Transverse colon (tissue), 4 donors: Measurements from ENCODE around the gene NPAS3. TPM values are rescaled to one million over a fixed set of nuclear protein-coding genes. Genes with fewer than 3 reads are reported as not detected.

Experiments
- DNase-seq: peaks from one replicate; pipeline ENCODE4 v3.0.0-alpha.2; 2019
- H3K27ac ChIP-seq, 4 donors: fragments of 200-600 bp; sonication (generic); 2 replicates each; pipeline ENCODE4 v1.5.1; 2016 to 2018; ENCODE audit warnings: inconsistent platforms in 4 of 4
- H3K27me3 ChIP-seq: fragments of 200-600 bp; sonication (generic); 2 replicates; pipeline ENCODE4 v1.5.1; 2017; ENCODE audit warnings: inconsistent platforms
- H3K36me3 ChIP-seq, 4 donors: fragments of 200-600 bp; sonication (generic); 2 replicates each; pipeline ENCODE4 v1.5.1; 2017 to 2019; ENCODE audit warnings: inconsistent platforms in 4 of 4
- H3K4me1 ChIP-seq, 4 donors: fragments of 200-600 bp; sonication (generic); 2 replicates each; pipeline ENCODE4 v1.5.1; 2017 to 2020; ENCODE audit warnings: inconsistent platforms in 4 of 4
- H3K4me3 ChIP-seq, 4 donors: fragments of 200-600 bp; sonication (generic); 1 replicate in 1 of 4; 2 replicates in 3 of 4; pipeline versions ENCODE4 v1.5.1 to v1.6.1; 2017 to 2019; ENCODE audit warnings: inconsistent platforms in 4 of 4
- H3K9me3 ChIP-seq, 2 donors: fragments of 200-600 bp; sonication (generic); 2 replicates each; pipeline ENCODE4 v1.5.1; 2017 to 2019; ENCODE audit warnings: inconsistent platforms in 2 of 2
- EP300 ChIP-seq: sonication (generic); formaldehyde crosslinking; IDR thresholded peaks from one replicate; pipeline ENCODE4 v1.6.1; 2017; ENCODE audit warnings: antibody characterized with exemption, low read depth
- POLR2A ChIP-seq: fragments of 450-650 bp; IDR thresholded peaks from one replicate; pipeline ENCODE4 v1.6.1; 2016; ENCODE audit warnings: antibody characterized with exemption, mild to moderate bottlenecking, moderate library complexity
- POLR2AphosphoS5 ChIP-seq, 3 donors: sonication (generic); formaldehyde crosslinking; IDR thresholded peaks; one replicate each; pipeline ENCODE4 v1.6.1; 2016; ENCODE audit warnings: antibody characterized with exemption in 3 of 3
- WGBS, 2 donors: methylation state at CpG; one replicate each; pipeline ENCODE4 v1.1.5; 2018; ENCODE audit warnings: low coverage in 1 of 2; 5-methylcytosine and 5-hydroxymethylcytosine counted together
- in situ Hi-C, 4 donors: fragments of 200-750 bp; cut with MboI; loops; one replicate each; pipeline versions ENCODE4 v1.15.0 to v1.15.1; 2017; ENCODE audit warnings: low sequenced_read_pairs in 3 of 4, low pct_ligation_motif_present in 1 of 4, low pct_unique_long_range_greater_than_20kb in 1 of 4
- intact Hi-C: fragments of 100-400 bp; cut with DNase I; formaldehyde crosslinking; loops from one replicate; pipeline ENCODE4 v1.15.1; 2023; ENCODE audit warnings: low total_unique reads
- total RNA-seq, 4 donors: library from RNA; depleted of rRNA; stranded (reverse); fragments of >200 nt; gene quantifications; one replicate each; pipeline ENCODE4 v1.1.0, GENCODE V29; 2016
- TF ChIP-seq, protein P1 (sequence below), 5 experiments: fragments of 200-600 bp in 3 of 5; fragments of 450-650 bp in 2 of 5; sonication (generic) in 3 of 5; IDR thresholded peaks; 1 replicate in 2 of 5; 2 replicates in 3 of 5; pipeline ENCODE4 v1.5.1; 2016 to 2017; ENCODE audit warnings: antibody characterized with exemption in 5 of 5, inconsistent platforms in 3 of 5, mild to moderate bottlenecking in 2 of 5, moderate library complexity in 1 of 5

The NPAS3 gene
- total RNA-seq, 4 donors from 2014 or later, result 0.96 to 6.4 (median 1.8) TPM

- Histone ChIP-seq H3K4me1 (no peaks in the 10 kb centered on the region), H3K9me3 (no peaks in the 10 kb centered on the region), H3K36me3 (no peaks in the 10 kb centered on the region), H3K27ac (no peak overlapping the region), H3K4me3 (no peak overlapping the region), H3K27me3 (no peaks in the 10 kb centered on the region)
- intact Hi-C loops, result no loop called here
- WGBS, 2 donors, result 82 to 90% methylated on average over 6 to 10 of the region's 10 CpGs
- no peak for DNase-seq
- in situ Hi-C loops, result no loop called here
- TF ChIP-seq POLR2A, result no peak
- TF ChIP-seq, protein P1, sequence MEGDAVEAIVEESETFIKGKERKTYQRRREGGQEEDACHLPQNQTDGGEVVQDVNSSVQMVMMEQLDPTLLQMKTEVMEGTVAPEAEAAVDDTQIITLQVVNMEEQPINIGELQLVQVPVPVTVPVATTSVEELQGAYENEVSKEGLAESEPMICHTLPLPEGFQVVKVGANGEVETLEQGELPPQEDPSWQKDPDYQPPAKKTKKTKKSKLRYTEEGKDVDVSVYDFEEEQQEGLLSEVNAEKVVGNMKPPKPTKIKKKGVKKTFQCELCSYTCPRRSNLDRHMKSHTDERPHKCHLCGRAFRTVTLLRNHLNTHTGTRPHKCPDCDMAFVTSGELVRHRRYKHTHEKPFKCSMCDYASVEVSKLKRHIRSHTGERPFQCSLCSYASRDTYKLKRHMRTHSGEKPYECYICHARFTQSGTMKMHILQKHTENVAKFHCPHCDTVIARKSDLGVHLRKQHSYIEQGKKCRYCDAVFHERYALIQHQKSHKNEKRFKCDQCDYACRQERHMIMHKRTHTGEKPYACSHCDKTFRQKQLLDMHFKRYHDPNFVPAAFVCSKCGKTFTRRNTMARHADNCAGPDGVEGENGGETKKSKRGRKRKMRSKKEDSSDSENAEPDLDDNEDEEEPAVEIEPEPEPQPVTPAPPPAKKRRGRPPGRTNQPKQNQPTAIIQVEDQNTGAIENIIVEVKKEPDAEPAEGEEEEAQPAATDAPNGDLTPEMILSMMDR (IDR thresholded peaks at IDR 0.05), result no peak
- no peak for TF ChIP-seq EP300
- TF ChIP-seq POLR2AphosphoS5 (IDR thresholded peaks at IDR 0.05), result no peak
Measured at GRCh38 chr14:33349871-33350270, 411.2 kb downstream of the NPAS3 start.

DNA sequence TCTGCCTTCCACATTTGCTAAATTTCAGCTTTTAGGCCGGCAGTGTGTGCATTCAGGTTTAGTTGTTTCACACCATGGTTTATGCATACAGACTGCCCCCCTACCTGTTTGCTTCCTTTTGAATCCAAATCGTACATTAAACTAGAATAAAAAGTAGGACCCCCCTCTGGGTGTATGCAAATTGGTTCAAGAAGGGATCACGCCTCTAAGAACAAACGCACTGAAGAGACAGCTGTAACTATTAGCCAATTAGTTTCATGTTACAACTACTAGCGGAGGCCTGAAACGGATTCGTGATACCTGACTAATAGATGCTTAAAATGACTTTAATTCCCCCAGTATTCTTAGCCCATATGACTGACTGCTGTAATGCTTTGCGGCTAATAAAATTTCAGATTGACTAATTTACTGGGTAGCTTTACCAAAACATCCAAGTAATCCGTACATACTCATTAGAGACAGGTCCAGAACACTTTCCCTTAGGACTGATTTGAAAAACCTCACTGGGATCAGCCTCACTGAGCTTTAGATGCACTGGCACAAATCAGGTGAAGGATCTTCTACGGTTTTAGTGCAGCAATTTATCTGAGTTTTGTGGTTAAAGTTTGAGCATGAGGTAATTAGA lies 411.8 kb downstream of the NPAS3 start:
- H3K4me3 ChIP-seq, result no peak overlapping the region
- no peaks in the 10 kb centered on the region for H3K27me3 ChIP-seq
- no peaks in the 10 kb centered on the region for H3K36me3 ChIP-seq
- TF ChIP-seq, protein P1 (IDR thresholded peaks at IDR 0.05), result no peak
- TF ChIP-seq EP300 (no peak), POLR2A (no peak), POLR2AphosphoS5 (IDR thresholded peaks at IDR 0.05) (no peak)
- intact Hi-C loops (no loop called here), in situ Hi-C loops (no loop called here)
- H3K27ac ChIP-seq, result no peak overlapping the region
- WGBS, 2 donors, result 88% methylated on average over 8 to 10 of the region's 10 CpGs
- no peak for DNase-seq
- H3K4me1 ChIP-seq, result no peaks in the 10 kb centered on the region
- H3K9me3 ChIP-seq, result no peaks in the 10 kb centered on the region

- TF ChIP-seq POLR2A (no peak), POLR2AphosphoS5 (IDR thresholded peaks at IDR 0.05) (no peak), EP300 (no peak)
- TF ChIP-seq, protein P1 (IDR thresholded peaks at IDR 0.05), result no peak
- in situ Hi-C loops (no loop called here), intact Hi-C loops (no loop called here)
- H3K9me3 ChIP-seq, result no peaks in the 10 kb centered on the region
- H3K36me3 ChIP-seq, result no peaks in the 10 kb centered on the region
- no peak overlapping the region for H3K27ac ChIP-seq
- H3K4me1 ChIP-seq, result peaks cover 0 to 8% (median 1%) of the 10 kb centered on the region in 4 donors
- no peak for DNase-seq
- H3K4me3 ChIP-seq, result no peak overlapping the region
- H3K27me3 ChIP-seq, result no peaks in the 10 kb centered on the region
Measured at GRCh38 chr14:33352821-33353220, 414.1 kb downstream of the NPAS3 start.

GRCh38 chr14:33356181-33356580 lies 417.5 kb downstream of the NPAS3 start:
- H3K4me3 ChIP-seq, result no peak overlapping the region
- H3K27ac ChIP-seq, result no peak overlapping the region
- no peak for DNase-seq
- WGBS, 2 donors, result 57 to 68% methylated on average over 2 of the region's 2 CpGs
- in situ Hi-C loops (no loop called here), intact Hi-C loops (no loop called here)
- H3K27me3 ChIP-seq, result no peaks in the 10 kb centered on the region
- H3K9me3 ChIP-seq, result no peaks in the 10 kb centered on the region
- H3K4me1 ChIP-seq, result peaks cover 0 to 8% (median 2%) of the 10 kb centered on the region in 4 donors
- H3K36me3 ChIP-seq, result no peaks in the 10 kb centered on the region
- TF ChIP-seq EP300 (no peak), POLR2AphosphoS5 (IDR thresholded peaks at IDR 0.05) (no peak), POLR2A (no peak)
- TF ChIP-seq, protein P1 (IDR thresholded peaks at IDR 0.05), result no peak
